Measurements from ENCODE around the gene CRACDL. TPM values are rescaled to one million over a fixed set of nuclear protein-coding genes. Genes with fewer than 3 reads are reported as not detected.

CRACDL gene
- polyA plus RNA-seq, 1 donor (not counting 4 experiments of a cell fraction or from before 2014, with no cell fraction given): 1.6 TPM

DNA sequence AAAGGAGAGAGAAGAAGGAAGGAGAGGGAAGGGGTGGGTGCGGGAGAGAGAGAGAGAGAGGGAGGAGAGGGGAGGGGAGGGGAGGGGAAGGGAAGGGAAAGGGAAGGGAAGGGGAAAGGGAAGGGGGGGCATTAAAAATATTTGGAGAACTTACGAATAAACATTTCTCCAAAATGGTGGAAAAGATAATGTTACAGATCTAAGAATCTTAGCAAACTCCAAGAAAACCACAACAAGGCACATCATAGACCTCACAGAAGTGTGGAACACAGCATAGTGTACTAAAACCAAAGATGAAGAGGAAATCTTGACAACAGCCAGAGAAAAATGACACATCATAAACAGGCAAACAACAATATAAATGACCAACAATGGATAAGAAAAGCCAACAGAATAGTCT is 83.1 kb downstream of the CRACDL start:
- Histone ChIP-seq H3K36me3 (ENCODE audit: control insufficient read depth in 2 of 2, extremely low read depth in 1 of 2, insufficient read depth in 2 of 2, low read length in 2 of 2) (peaks cover 0 to 2% of the 10 kb centered on the region in 2 experiments), H3K79me2 (ENCODE audit: control insufficient read depth, insufficient read depth, low read length) (no peaks in the 10 kb centered on the region), H3K27me3 (ENCODE audit: control insufficient read depth, extremely low read depth, insufficient read depth, low read length) (no peaks in the 10 kb centered on the region), H3K4me3 (ENCODE audit: control insufficient read depth in 2 of 3, extremely low read depth in 1 of 3, insufficient read depth in 2 of 3, low read depth in 1 of 3, low read length in 3 of 3) (no peak overlapping the region), H3K4me1 (ENCODE audit: control insufficient read depth, extremely low read depth, insufficient read depth, low read length) (no peaks in the 10 kb centered on the region), H3K9ac (ENCODE audit: control insufficient read depth, extremely low read depth, insufficient read depth, low read length) (no peak overlapping the region), H3K9me3 (ENCODE audit: control insufficient read depth, low read depth, low read length) (no peaks in the 10 kb centered on the region), H4K20me1 (ENCODE audit: control insufficient read depth, extremely low read depth, insufficient read depth, low read length) (no peaks in the 10 kb centered on the region), H3K9me1 (ENCODE audit: control insufficient read depth, extremely low read depth, insufficient read depth, low read length) (no peaks in the 10 kb centered on the region), H3K27ac (ENCODE audit: control insufficient read depth, insufficient read depth, low read length) (no peak overlapping the region), H3K4me2 (ENCODE audit: control insufficient read depth, extremely low read depth, insufficient read depth, low read depth, low read length) (no peak overlapping the region), H2AFZ (ENCODE audit: control insufficient read depth, low read length) (no peak overlapping the region)
- dilution Hi-C loops (cut with MboI; ENCODE audit: extremely low pct_ligation_motif_present, low sequenced_read_pairs): no loop called here
- no peak for FAIRE-seq
- TF ChIP-seq, protein P1, sequence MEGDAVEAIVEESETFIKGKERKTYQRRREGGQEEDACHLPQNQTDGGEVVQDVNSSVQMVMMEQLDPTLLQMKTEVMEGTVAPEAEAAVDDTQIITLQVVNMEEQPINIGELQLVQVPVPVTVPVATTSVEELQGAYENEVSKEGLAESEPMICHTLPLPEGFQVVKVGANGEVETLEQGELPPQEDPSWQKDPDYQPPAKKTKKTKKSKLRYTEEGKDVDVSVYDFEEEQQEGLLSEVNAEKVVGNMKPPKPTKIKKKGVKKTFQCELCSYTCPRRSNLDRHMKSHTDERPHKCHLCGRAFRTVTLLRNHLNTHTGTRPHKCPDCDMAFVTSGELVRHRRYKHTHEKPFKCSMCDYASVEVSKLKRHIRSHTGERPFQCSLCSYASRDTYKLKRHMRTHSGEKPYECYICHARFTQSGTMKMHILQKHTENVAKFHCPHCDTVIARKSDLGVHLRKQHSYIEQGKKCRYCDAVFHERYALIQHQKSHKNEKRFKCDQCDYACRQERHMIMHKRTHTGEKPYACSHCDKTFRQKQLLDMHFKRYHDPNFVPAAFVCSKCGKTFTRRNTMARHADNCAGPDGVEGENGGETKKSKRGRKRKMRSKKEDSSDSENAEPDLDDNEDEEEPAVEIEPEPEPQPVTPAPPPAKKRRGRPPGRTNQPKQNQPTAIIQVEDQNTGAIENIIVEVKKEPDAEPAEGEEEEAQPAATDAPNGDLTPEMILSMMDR (optimal IDR thresholded peaks at IDR 0.05 in 1 of 3, IDR thresholded peaks at IDR 0.05 in 1 of 3, conservative IDR thresholded peaks at IDR 0.05 in 1 of 3; ENCODE audit: extremely low read depth in 1 of 3, insufficient read depth in 2 of 3, low read length in 3 of 3): no peak
- TF ChIP-seq EZH2 (IDR thresholded peaks at IDR 0.05; ENCODE audit: low read length): no peak
- DNase-seq (ENCODE audit: low read depth, low spot score): no peak

DNA sequence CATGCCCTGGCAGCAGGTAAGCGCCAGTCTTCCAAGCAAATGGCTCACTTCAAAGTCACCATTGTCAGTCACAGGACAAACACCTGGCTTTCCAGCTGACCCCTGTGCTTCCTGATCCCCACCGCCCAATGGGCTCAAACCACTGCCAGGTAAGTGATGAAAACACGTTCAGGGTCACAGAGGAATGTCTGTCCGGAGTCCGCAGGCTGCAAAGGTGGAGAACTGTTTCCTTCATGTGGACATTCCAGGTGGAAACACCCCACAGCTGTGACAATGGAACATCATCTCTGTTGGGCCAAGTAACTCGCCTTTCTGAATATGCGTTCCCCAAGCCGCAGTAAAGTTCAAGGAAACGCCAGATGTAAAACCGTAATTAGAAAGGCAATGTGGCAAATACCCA is 86.0 kb downstream of the CRACDL start:
- dilution Hi-C loops (cut with MboI; ENCODE audit: extremely low pct_ligation_motif_present, low sequenced_read_pairs): no loop called here
- H3K4me3 ChIP-seq (ENCODE audit: control insufficient read depth in 2 of 3, extremely low read depth in 1 of 3, insufficient read depth in 2 of 3, low read depth in 1 of 3, low read length in 3 of 3): no peak overlapping the region
- H3K27ac ChIP-seq (ENCODE audit: control insufficient read depth, insufficient read depth, low read length): no peak overlapping the region
- H3K9me1 ChIP-seq (ENCODE audit: control insufficient read depth, extremely low read depth, insufficient read depth, low read length): no peaks in the 10 kb centered on the region
- H3K9ac ChIP-seq (ENCODE audit: control insufficient read depth, extremely low read depth, insufficient read depth, low read length): no peak overlapping the region
- FAIRE-seq: no peak
- H3K4me1 ChIP-seq (ENCODE audit: control insufficient read depth, extremely low read depth, insufficient read depth, low read length): no peaks in the 10 kb centered on the region
- H2AFZ ChIP-seq (ENCODE audit: control insufficient read depth, low read length): no peak overlapping the region
- TF ChIP-seq EZH2 (IDR thresholded peaks at IDR 0.05; ENCODE audit: low read length): no peak
- TF ChIP-seq, protein P1 (optimal IDR thresholded peaks at IDR 0.05 in 1 of 3, IDR thresholded peaks at IDR 0.05 in 1 of 3, conservative IDR thresholded peaks at IDR 0.05 in 1 of 3; ENCODE audit: extremely low read depth in 1 of 3, insufficient read depth in 2 of 3, low read length in 3 of 3): no peak
- no peak for DNase-seq (ENCODE audit: low read depth, low spot score)
- H3K4me2 ChIP-seq (ENCODE audit: control insufficient read depth, extremely low read depth, insufficient read depth, low read depth, low read length): no peak overlapping the region
- no peaks in the 10 kb centered on the region for H3K9me3 ChIP-seq (ENCODE audit: control insufficient read depth, low read depth, low read length)
- H3K27me3 ChIP-seq (ENCODE audit: control insufficient read depth, extremely low read depth, insufficient read depth, low read length): no peaks in the 10 kb centered on the region
- no peaks in the 10 kb centered on the region for H4K20me1 ChIP-seq (ENCODE audit: control insufficient read depth, extremely low read depth, insufficient read depth, low read length)
- no peaks in the 10 kb centered on the region for H3K79me2 ChIP-seq (ENCODE audit: control insufficient read depth, insufficient read depth, low read length)
- peaks cover 0 to 2% of the 10 kb centered on the region in 2 experiments for H3K36me3 ChIP-seq (ENCODE audit: control insufficient read depth in 2 of 2, extremely low read depth in 1 of 2, insufficient read depth in 2 of 2, low read length in 2 of 2)

Measured in keratinocyte (primary cell).